Measurements from ENCODE around the gene CEP70.
"Not testable (repeated sequence)": the region's sequence is repeated elsewhere in the genome, so short reads cannot be mapped to it uniquely, and the experiment has no call there.

The CEP70 gene

GRCh38 chr3:138554775-138555174, 39.3 kb downstream of the CEP70 start:
- H3K4me2 ChIP-seq (ENCODE audit: low read length); H2AK5ac ChIP-seq (ENCODE audit: low read length); H2BK5ac ChIP-seq (ENCODE audit: low read depth, low read length, poor library complexity); H4K91ac ChIP-seq (ENCODE audit: low read depth, low read length); H3K18ac ChIP-seq (ENCODE audit: low read length); H2BK120ac ChIP-seq (ENCODE audit: insufficient read depth, low read length, poor library complexity); H3K79me2 ChIP-seq (ENCODE audit: control insufficient read depth, insufficient read depth, low read length, poor library complexity); H3K9me3 ChIP-seq (ENCODE audit: insufficient read depth, low read depth, low read length); H2BK12ac ChIP-seq (ENCODE audit: low read length); H3K23ac ChIP-seq (ENCODE audit: low read length); H4K12ac ChIP-seq (ENCODE audit: low read depth, low read length); DNase-seq; H3K4ac ChIP-seq (ENCODE audit: low read depth, low read length); H3K9ac ChIP-seq (ENCODE audit: low read length); H3K4me3 ChIP-seq (ENCODE audit: low read depth, low read length); H4K8ac ChIP-seq (ENCODE audit: low read depth, low read length); H3K14ac ChIP-seq (ENCODE audit: low read length); H3K27me3 ChIP-seq (ENCODE audit: insufficient read depth, low read length); H3K4me1 ChIP-seq (ENCODE audit: control insufficient read depth in 1 of 2, insufficient read depth in 2 of 2, low read length in 2 of 2); H3K79me1 ChIP-seq (ENCODE audit: low read length); H3K27ac ChIP-seq (ENCODE audit: low read depth, low read length); H3K36me3 ChIP-seq (ENCODE audit: control insufficient read depth in 1 of 2, insufficient read depth in 2 of 2, low read length in 2 of 2); H2AFZ ChIP-seq (ENCODE audit: insufficient read depth, low read length, poor library complexity): not testable (repeated sequence)
- no CpG with 5 or more reads among the region's 5 CpGs for WGBS (ENCODE audit: extremely low coverage, insufficient coverage, insufficient read length)

- not testable (repeated sequence) for H3K9me3 ChIP-seq (ENCODE audit: insufficient read depth, low read depth, low read length); H3K4me1 ChIP-seq (ENCODE audit: control insufficient read depth in 1 of 2, insufficient read depth in 2 of 2, low read length in 2 of 2); H2AK5ac ChIP-seq (ENCODE audit: low read length); H3K23ac ChIP-seq (ENCODE audit: low read length); H3K4me3 ChIP-seq (ENCODE audit: low read depth, low read length); H2BK120ac ChIP-seq (ENCODE audit: insufficient read depth, low read length, poor library complexity); H3K4ac ChIP-seq (ENCODE audit: low read depth, low read length); H3K27ac ChIP-seq (ENCODE audit: low read depth, low read length); DNase-seq; H4K8ac ChIP-seq (ENCODE audit: low read depth, low read length); H4K12ac ChIP-seq (ENCODE audit: low read depth, low read length); H2BK5ac ChIP-seq (ENCODE audit: low read depth, low read length, poor library complexity); H3K4me2 ChIP-seq (ENCODE audit: low read length); H3K79me1 ChIP-seq (ENCODE audit: low read length); H3K9ac ChIP-seq (ENCODE audit: low read length); H3K18ac ChIP-seq (ENCODE audit: low read length); H2AFZ ChIP-seq (ENCODE audit: insufficient read depth, low read length, poor library complexity); H3K36me3 ChIP-seq (ENCODE audit: control insufficient read depth in 1 of 2, insufficient read depth in 2 of 2, low read length in 2 of 2); H3K14ac ChIP-seq (ENCODE audit: low read length); H3K27me3 ChIP-seq (ENCODE audit: insufficient read depth, low read length); H2BK12ac ChIP-seq (ENCODE audit: low read length); H4K91ac ChIP-seq (ENCODE audit: low read depth, low read length); H3K79me2 ChIP-seq (ENCODE audit: control insufficient read depth, insufficient read depth, low read length, poor library complexity)
- WGBS (ENCODE audit: extremely low coverage, insufficient coverage, insufficient read length): no CpG with 5 or more reads among the region's 2 CpGs
Observed at GRCh38 chr3:138550958-138551357, 43.1 kb downstream of the CEP70 start.

- H2BK120ac ChIP-seq (ENCODE audit: insufficient read depth, low read length, poor library complexity): no peak overlapping the region
- no peak overlapping the region for H4K12ac ChIP-seq (ENCODE audit: low read depth, low read length)
- peaks cover 6% of the 10 kb centered on the region for H3K9me3 ChIP-seq (ENCODE audit: insufficient read depth, low read depth, low read length)
- H3K4me2 ChIP-seq (ENCODE audit: low read length): no peak overlapping the region
- no peak overlapping the region for H3K4ac ChIP-seq (ENCODE audit: low read depth, low read length)
- H3K27ac ChIP-seq (ENCODE audit: low read depth, low read length): no peak overlapping the region
- no peak overlapping the region for H2BK5ac ChIP-seq (ENCODE audit: low read depth, low read length, poor library complexity)
- H3K9ac ChIP-seq (ENCODE audit: low read length): no peak overlapping the region
- no peak overlapping the region for H2BK12ac ChIP-seq (ENCODE audit: low read length)
- peaks cover 0 to 8% of the 10 kb centered on the region in 2 experiments for H3K36me3 ChIP-seq (ENCODE audit: control insufficient read depth in 1 of 2, insufficient read depth in 2 of 2, low read length in 2 of 2)
- no peak overlapping the region for H3K23ac ChIP-seq (ENCODE audit: low read length)
- H3K79me2 ChIP-seq (ENCODE audit: control insufficient read depth, insufficient read depth, low read length, poor library complexity): no peaks in the 10 kb centered on the region
- H3K27me3 ChIP-seq (ENCODE audit: insufficient read depth, low read length): no peaks in the 10 kb centered on the region
- no peak for DNase-seq
- no peaks in the 10 kb centered on the region for H3K4me1 ChIP-seq (ENCODE audit: control insufficient read depth in 1 of 2, insufficient read depth in 2 of 2, low read length in 2 of 2)
- H3K14ac ChIP-seq (ENCODE audit: low read length): no peak overlapping the region
- H3K79me1 ChIP-seq (ENCODE audit: low read length): no peaks in the 10 kb centered on the region
- no peak overlapping the region for H2AK5ac ChIP-seq (ENCODE audit: low read length)
- no CpG with 5 or more reads among the region's 14 CpGs for whole genome bisulfite sequencing (ENCODE audit: extremely low coverage, insufficient coverage, insufficient read length)
- H2AFZ ChIP-seq (ENCODE audit: insufficient read depth, low read length, poor library complexity): no peak overlapping the region
- no peak overlapping the region for H3K4me3 ChIP-seq (ENCODE audit: low read depth, low read length)
- no peak overlapping the region for H4K8ac ChIP-seq (ENCODE audit: low read depth, low read length)
- H4K91ac ChIP-seq (ENCODE audit: low read depth, low read length): no peak overlapping the region
- no peak overlapping the region for H3K18ac ChIP-seq (ENCODE audit: low read length)
Observed at GRCh38 chr3:138549179-138549977, 44.7 kb downstream of the CEP70 start.

GRCh38 chr3:138547342-138547975, 46.6 kb downstream of the CEP70 start:
- no peaks in the 10 kb centered on the region for H3K79me1 ChIP-seq (ENCODE audit: low read length)
- no peak overlapping the region for H2AK5ac ChIP-seq (ENCODE audit: low read length)
- no peak overlapping the region for H2BK12ac ChIP-seq (ENCODE audit: low read length)
- H3K36me3 ChIP-seq (ENCODE audit: control insufficient read depth in 1 of 2, insufficient read depth in 2 of 2, low read length in 2 of 2): peaks cover under 1 to 12% of the 10 kb centered on the region in 2 experiments
- no peak overlapping the region for H2BK120ac ChIP-seq (ENCODE audit: insufficient read depth, low read length, poor library complexity)
- no peak overlapping the region for H4K8ac ChIP-seq (ENCODE audit: low read depth, low read length)
- H2AFZ ChIP-seq (ENCODE audit: insufficient read depth, low read length, poor library complexity): no peak overlapping the region
- WGBS (ENCODE audit: extremely low coverage, insufficient coverage, insufficient read length): no CpG with 5 or more reads among the region's 2 CpGs
- no peak overlapping the region for H3K18ac ChIP-seq (ENCODE audit: low read length)
- H3K4me2 ChIP-seq (ENCODE audit: low read length): no peak overlapping the region
- no peak overlapping the region for H4K91ac ChIP-seq (ENCODE audit: low read depth, low read length)
- no peaks in the 10 kb centered on the region for H3K27me3 ChIP-seq (ENCODE audit: insufficient read depth, low read length)
- H3K4me1 ChIP-seq (ENCODE audit: control insufficient read depth in 1 of 2, insufficient read depth in 2 of 2, low read length in 2 of 2): no peaks in the 10 kb centered on the region
- no peak overlapping the region for H4K12ac ChIP-seq (ENCODE audit: low read depth, low read length)
- H3K9ac ChIP-seq (ENCODE audit: low read length): no peak overlapping the region
- H3K4ac ChIP-seq (ENCODE audit: low read depth, low read length): no peak overlapping the region
- no peak overlapping the region for H3K27ac ChIP-seq (ENCODE audit: low read depth, low read length)
- DNase-seq: peak in 1 of 2 donors; percentile 35
- H3K79me2 ChIP-seq (ENCODE audit: control insufficient read depth, insufficient read depth, low read length, poor library complexity): no peaks in the 10 kb centered on the region
- H3K23ac ChIP-seq (ENCODE audit: low read length): no peak overlapping the region
- no peak overlapping the region for H3K4me3 ChIP-seq (ENCODE audit: low read depth, low read length)
- no peak overlapping the region for H3K14ac ChIP-seq (ENCODE audit: low read length)
- H2BK5ac ChIP-seq (ENCODE audit: low read depth, low read length, poor library complexity): no peak overlapping the region
- H3K9me3 ChIP-seq (ENCODE audit: insufficient read depth, low read depth, low read length): peaks cover 14% of the 10 kb centered on the region

All from trophoblast cell (in vitro differentiated cells and primary cell).